OCI-LY7 (cell line): ENCODE measurements around the gene GLRX5. TPM values are rescaled to one million over a fixed set of nuclear protein-coding genes. Genes with fewer than 3 reads are reported as not detected.

Experiments used
- BruUV-seq: library from RNA; stranded (reverse); fragments of 400-500 nt; replicated peaks from 2 replicates; lab custom pipeline; 2021; lab: Mats Ljungman, UMichigan
- CTCF ChIA-PET: fragments of 300-600 bp; sonication (Branson Sonifier 250); formaldehyde crosslinking; loops from one replicate; lab custom pipeline; 2022; ENCODE audit warnings: antibody characterized with exemption; ENCODE audit not compliant: unreplicated experiment; lab: Charles Lee
- POLR2A ChIA-PET: fragments of 300-600 bp; sonication (Branson Sonifier 250); formaldehyde crosslinking; loops from one replicate; lab custom pipeline; 2022; ENCODE audit warnings: antibody characterized with exemption; lab: Charles Lee
- DNase-seq: peaks from one replicate; pipeline ENCODE4 v3.0.0-alpha.2; 2015; ENCODE audit warnings: low spot score
- H2AFZ ChIP-seq: fragments of 200-600 bp; sonication (generic), shearing (Covaris generic); 2 replicates; pipeline ENCODE4 v1.6.1; 2014; ENCODE audit warnings: mild to moderate bottlenecking, antibody characterized with exemption, low read length, moderate library complexity
- H3K27ac ChIP-seq: fragments of 200-600 bp; sonication (generic); 2 replicates; pipeline ENCODE4 v1.5.1; 2014; ENCODE audit warnings: mixed run types, low read depth, mild to moderate bottlenecking, moderate library complexity, low read length, inconsistent platforms; ENCODE audit not compliant: poor library complexity, severe bottlenecking
- H3K36me3 ChIP-seq: fragments of 200-600 bp; sonication (generic); 2 replicates; pipeline ENCODE4 v1.6.1; 2014; ENCODE audit warnings: mild to moderate bottlenecking, antibody characterized with exemption, low read length, moderate library complexity, mixed read lengths; ENCODE audit not compliant: insufficient read depth
- H3K4me1 ChIP-seq: fragments of 200-600 bp; sonication (generic); 2 replicates; pipeline ENCODE4 v1.5.1; 2014; ENCODE audit warnings: mild to moderate bottlenecking, low read length; ENCODE audit not compliant: insufficient read depth, poor library complexity, severe bottlenecking
- H3K4me2 ChIP-seq: fragments of 200-600 bp; sonication (generic); 2 replicates; pipeline ENCODE4 v1.6.1; 2014; ENCODE audit warnings: mild to moderate bottlenecking, low read length
- H3K4me3 ChIP-seq: fragments of 200-600 bp; sonication (generic); 2 replicates; pipeline ENCODE4 v1.5.1; 2014; ENCODE audit warnings: mild to moderate bottlenecking, low read depth, low read length; ENCODE audit not compliant: poor library complexity, severe bottlenecking
- H3K79me2 ChIP-seq: fragments of 200-600 bp; sonication (generic); 2 replicates; pipeline ENCODE4 v1.6.1; 2016; ENCODE audit warnings: low read depth, mild to moderate bottlenecking, low read length, moderate library complexity, mixed read lengths; ENCODE audit not compliant: insufficient read depth
- H3K9me2 ChIP-seq: fragments of 200-600 bp; sonication (generic); 2 replicates; pipeline ENCODE4 v1.6.1; 2016; ENCODE audit warnings: mild to moderate bottlenecking, low read length, mixed read lengths; ENCODE audit not compliant: insufficient read depth
- H3K9me3 ChIP-seq: fragments of 200-600 bp; sonication (generic); 2 replicates; pipeline ENCODE4 v1.6.1; 2014; ENCODE audit warnings: mild to moderate bottlenecking, mixed run types, low read length, mixed read lengths
- H4K20me1 ChIP-seq: fragments of 200-600 bp; sonication (generic); 2 replicates; pipeline ENCODE4 v1.6.1; 2014; ENCODE audit warnings: mild to moderate bottlenecking, antibody characterized with exemption, low read length, moderate library complexity, mixed read lengths; ENCODE audit not compliant: insufficient read depth
- CTCF ChIP-seq: fragments of 200-600 bp; sonication (generic); conservative IDR thresholded peaks from 2 replicates; pipeline ENCODE4 v1.5.1; 2014; ENCODE audit warnings: mild to moderate bottlenecking, antibody characterized with exemption, low read length, moderate library complexity, mixed read lengths
- EZH2phosphoT487 ChIP-seq: fragments of 200-600 bp; sonication (generic); IDR thresholded peaks from 2 replicates; pipeline ENCODE4 v1.6.1; 2018; ENCODE audit warnings: low read depth, borderline replicate concordance, mild to moderate bottlenecking, mixed run types, antibody characterized with exemption, low read length, moderate library complexity, mixed read lengths
- intact Hi-C: fragments of 100-400 bp; cut with micrococcal nuclease; formaldehyde crosslinking; loops from one replicate; pipeline ENCODE4 v1.10.0; 2022; ENCODE audit not compliant: unreplicated experiment
- total RNA-seq, 2 experiments: library from RNA; depleted of rRNA in 1 of 2; stranded (reverse); fragments of >200 nt in 1 of 2; shearing (Covaris generic) in 1 of 2; gene quantifications; 2 replicates each; pipeline ENCODE4 v1.2.3, GENCODE V29; 2014 to 2022

GLRX5 gene
- total RNA-seq, 2 experiments from 2014 or later = 68.2 to 78.4 TPM

GRCh38 chr14:95547626-95548327, 12.9 kb downstream of the GLRX5 start:
- H3K4me3 ChIP-seq = no peak overlapping the region
- ChIA-PET CTCF (interaction anchor here (0.6 kb wide), 1 partner anchor 340 kb away, joined by 4 read pairs; no protein-coding TSS in a partner anchor), POLR2A (no interaction called here)
- BruUV-seq = no TSS peak
- no peaks in the 10 kb centered on the region for H3K9me3 ChIP-seq
- H3K4me1 ChIP-seq = no peaks in the 10 kb centered on the region
- H3K4me2 ChIP-seq = no peak overlapping the region
- peaks cover 28% of the 10 kb centered on the region; the same call in 1 of the 2 replicates for H3K36me3 ChIP-seq
- H3K79me2 ChIP-seq = peaks cover 5% of the 10 kb centered on the region; the same call in 1 of the 2 replicates
- no peak overlapping the region for H2AFZ ChIP-seq
- H3K27ac ChIP-seq = no peak overlapping the region
- no peak for DNase-seq
- intact Hi-C loops = no loop called here
- H4K20me1 ChIP-seq = no peaks in the 10 kb centered on the region
- H3K9me2 ChIP-seq = no peaks in the 10 kb centered on the region
- no peak for TF ChIP-seq EZH2phosphoT487
- TF ChIP-seq CTCF = no peak

GRCh38 chr14:95548328-95548929, 13.6 kb downstream of the GLRX5 start:
- no peaks in the 10 kb centered on the region for H3K79me2 ChIP-seq
- BruUV-seq = no TSS peak
- H3K9me3 ChIP-seq = no peaks in the 10 kb centered on the region

More at GRCh38 chr14:95548328-95548929, 13.6 kb downstream of the GLRX5 start:
- Histone ChIP-seq H3K27ac (no peak overlapping the region), H3K4me1 (no peaks in the 10 kb centered on the region), H3K9me2 (no peaks in the 10 kb centered on the region), H2AFZ (no peak overlapping the region), H4K20me1 (no peaks in the 10 kb centered on the region), H3K36me3 (peaks cover 28% of the 10 kb centered on the region; the same call in 1 of the 2 replicates), H3K4me3 (no peak overlapping the region), H3K4me2 (no peak overlapping the region)
- DNase-seq = no peak
- ChIA-PET POLR2A (no interaction called here), CTCF (interaction anchor here (0.6 kb wide), 1 partner anchor 340 kb away, joined by 4 read pairs; no protein-coding TSS in a partner anchor)
- intact Hi-C loops = no loop called here
- TF ChIP-seq EZH2phosphoT487 = no peak
- TF ChIP-seq CTCF = no peak
